GM19395 (cell line): ENCODE results near the gene SLN.

Experiments used
- ATAC-seq: cut with Tn5 transposase; IDR thresholded peaks from one replicate; pipeline ENCODE4 v1.9.1; 2021; ENCODE audit warnings: mild to moderate bottlenecking, moderate library complexity; ENCODE audit not compliant: unreplicated experiment

Gene SLN

DNA sequence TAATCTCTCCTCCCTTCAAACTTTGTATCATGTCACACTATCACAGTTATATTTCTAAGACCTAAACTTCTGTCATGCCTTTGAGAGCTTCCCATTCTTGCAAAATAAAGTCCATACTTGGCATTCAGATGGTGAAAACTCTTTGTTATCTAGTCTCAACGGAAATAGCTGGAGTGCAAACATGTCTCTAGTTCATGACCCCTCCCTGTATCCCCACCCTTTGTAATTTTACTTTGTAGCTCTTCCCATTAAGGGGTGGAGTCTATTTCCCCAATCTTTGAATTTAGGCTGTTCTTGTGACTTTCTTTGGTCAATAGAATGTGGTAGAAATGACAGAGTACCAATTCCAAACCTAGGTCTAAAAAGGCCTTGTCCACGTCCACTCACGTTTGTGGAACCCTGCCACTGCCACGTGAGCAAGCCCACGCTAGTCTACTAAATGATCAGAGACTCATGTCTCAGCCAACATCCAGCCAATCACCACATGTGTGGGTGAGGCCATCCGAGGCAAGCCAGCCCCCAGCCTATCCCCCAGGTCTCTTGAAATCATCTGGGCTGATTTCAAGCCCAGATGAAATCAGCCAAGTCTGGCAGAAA, 23.4 kb downstream of the SLN start:
- no peak for ATAC-seq

DNA sequence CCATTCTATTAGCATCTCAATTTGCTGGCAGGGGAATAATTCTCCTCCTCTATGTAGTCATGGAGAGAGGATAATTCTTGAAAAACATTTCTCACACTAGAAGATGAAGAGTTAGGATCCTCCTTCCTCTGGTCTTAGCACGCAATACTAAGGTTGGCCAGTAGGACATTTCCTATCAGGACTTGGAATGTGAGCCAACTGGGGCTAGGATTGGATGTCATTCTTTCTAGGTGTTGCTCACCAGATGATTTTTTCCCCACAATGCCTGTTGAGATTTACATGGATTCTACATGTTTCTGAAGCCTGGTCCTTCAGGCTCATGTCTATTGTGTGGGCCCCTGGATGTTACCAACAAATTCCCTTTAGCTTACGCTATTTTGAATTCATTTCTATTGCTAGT, 28.0 kb downstream of the SLN start:
- ATAC-seq = no peak

DNA sequence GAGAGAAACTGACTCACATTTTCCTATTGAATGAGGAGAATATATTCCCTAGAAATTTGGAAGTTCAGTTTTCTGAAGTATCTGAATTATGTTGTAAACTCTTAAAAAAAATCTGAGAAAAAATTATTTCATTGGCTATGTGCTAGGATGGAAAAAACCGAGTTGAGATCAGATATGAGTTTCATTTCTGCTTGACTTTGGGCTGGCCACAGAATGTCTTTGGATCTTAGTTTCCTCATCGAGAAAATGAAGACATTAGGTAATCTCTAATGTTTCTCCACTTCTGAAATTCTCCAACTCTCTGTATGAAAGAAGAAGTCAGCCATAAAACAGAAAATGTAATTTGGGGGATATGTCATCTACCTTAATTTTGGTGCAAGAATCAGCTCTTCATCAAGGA, 28.8 kb downstream of the SLN start:
- no peak for ATAC-seq

DNA sequence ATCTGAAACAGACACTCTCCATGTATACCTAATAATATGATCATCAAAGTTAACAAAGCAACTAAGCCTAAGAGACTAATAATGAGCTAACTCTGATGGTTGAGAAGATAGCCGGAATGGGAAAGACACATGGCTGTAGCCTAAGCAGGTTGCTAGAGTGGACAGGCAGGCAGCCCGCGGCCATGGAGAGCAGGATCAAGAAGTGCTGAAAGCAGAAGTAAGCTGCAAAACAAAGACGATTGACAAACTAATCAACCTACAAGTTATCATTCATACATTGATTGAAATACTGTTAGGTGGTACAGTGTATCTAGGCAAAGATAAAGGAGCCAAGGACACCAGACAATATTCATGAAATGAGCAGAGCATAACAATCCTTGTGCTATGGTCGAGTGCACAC, 29.3 kb downstream of the SLN start:
- no peak for ATAC-seq

DNA sequence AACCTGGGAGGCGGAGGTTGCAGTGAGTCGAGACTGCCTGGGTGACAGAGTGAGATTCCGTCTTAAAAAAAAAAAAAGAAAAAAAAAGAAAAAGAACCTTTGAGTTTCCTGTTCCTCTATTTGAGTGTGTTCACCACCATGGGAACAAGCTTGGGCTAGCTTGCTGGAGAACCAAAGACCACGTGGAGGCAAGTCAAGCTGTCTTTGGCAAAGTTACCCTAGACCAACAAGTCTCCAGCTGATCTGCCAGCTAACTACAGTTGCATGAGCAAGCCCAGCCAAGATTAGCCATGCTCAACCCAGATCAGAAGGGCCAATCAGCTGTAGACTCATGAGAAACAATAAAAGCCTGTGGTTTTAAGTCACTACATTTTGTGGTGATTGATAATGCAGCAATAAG, 29.7 kb downstream of the SLN start:
- no peak for ATAC-seq

DNA sequence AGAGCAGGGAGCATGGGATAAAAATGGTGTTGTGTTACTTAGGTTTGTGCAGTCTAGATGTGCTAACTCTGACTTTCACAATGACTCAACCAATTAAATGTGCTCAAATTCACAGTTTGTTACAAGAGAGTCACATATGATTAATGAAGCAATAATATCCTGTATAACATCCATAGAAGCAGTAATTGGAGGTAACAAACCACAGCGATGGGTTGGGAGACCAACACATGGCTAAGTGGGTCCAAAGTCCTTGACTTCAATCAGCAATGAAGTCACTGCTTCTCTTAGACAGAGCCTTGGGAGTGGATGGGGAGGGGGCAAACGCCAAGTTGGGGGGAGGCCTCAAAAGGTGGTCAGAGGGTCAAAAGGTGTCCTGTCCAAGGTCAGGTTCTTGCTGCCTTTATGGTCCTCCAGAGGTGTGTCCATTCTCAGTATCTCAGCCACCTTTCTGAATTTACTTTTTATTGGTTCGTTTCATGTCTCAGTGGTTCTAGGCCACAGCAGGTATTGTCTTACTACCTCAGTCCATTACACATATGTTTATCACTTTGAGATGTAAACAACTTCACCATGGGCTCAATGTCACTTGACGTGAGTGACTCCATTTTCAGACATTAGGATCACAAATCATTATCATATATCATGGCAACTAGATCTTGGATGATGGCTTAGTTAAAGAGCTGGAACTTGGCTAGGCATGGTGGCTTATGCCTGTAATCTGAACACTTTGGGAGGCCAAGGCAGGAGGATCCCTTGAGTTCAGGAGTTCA, 32.4 kb downstream of the SLN start:
- ATAC-seq = no peak

DNA sequence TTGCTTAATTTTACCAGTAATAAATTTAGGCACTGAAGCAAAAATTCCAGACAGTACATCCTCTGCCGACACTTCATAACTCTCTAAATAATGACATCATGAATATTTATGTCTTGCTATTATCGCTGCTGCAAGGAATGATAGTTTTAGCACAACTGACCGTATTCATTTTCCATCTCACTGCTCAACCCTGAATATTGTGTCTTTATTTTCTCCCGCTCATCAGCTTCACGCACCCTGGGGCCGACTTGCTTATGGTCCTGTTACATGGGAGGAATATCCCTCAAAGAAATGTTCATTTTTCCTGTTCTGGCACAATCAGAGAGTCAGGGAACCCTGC, 33.3 kb downstream of the SLN start:
- no peak for ATAC-seq

DNA sequence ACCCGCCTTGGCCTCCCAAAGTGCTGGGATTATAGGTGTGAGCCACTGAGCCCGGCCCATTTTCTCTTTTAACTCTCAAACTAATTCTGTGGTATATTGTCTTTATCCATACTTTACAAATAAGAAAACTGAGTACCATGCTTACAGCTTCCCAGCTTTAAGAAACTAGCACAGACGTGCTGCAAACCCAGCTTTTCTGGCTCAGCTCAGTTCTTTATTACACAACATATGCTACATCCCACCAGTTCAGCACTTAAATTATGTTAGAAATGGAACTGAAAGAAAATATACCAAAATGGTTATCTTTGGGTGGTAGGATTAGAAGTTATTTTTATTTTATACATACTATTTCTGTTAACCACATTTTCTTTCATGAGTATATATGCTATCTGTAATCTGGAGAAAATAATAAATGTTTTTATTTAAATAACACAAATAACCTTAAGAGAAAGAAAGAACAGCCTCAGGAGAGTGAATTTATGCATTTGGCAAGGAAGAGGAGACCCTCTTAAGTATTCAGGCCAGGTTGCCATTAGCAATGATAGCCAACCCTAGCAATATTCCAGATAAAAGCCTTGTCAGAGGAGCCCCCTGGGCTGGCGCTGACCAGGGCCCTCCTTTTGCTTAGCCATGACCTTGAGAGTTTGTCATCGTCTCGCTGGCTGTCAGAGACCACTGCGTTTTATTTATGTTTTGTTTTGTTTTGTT, 33.8 kb downstream of the SLN start:
- ATAC-seq = no peak

DNA sequence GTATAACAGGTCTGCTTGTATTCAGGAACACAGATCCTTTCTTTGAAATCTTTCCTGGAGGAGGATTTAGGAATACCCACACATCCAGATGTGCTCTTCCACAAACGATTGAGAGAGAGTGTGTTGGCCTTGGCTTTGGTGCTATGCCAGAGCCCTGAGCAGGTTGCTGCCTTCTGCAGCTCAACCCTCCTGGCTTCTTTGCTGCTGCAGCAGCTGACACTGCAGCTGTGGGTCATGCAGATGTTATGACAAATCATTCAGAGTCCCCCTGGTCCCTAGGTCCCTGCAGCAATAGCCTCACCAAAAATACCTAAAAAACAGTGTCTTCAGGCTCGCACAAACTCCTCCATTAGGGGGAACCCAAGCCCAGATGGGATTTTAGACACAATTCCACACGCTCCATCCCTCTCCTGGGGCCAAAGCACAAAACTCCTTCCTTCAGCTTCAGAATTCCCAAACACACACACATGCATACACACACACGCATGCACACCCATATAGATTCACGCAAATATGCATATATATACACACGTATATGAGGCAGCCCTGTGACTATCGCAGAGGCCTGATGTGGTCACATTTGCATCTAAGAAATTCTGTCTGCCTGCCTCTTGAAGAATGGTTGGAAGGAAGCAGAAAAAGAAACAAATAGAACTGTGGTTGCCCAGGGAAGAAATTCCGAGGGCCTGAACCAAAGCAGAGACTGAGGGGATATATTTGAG, 35.4 kb downstream of the SLN start:
- no peak for ATAC-seq

DNA sequence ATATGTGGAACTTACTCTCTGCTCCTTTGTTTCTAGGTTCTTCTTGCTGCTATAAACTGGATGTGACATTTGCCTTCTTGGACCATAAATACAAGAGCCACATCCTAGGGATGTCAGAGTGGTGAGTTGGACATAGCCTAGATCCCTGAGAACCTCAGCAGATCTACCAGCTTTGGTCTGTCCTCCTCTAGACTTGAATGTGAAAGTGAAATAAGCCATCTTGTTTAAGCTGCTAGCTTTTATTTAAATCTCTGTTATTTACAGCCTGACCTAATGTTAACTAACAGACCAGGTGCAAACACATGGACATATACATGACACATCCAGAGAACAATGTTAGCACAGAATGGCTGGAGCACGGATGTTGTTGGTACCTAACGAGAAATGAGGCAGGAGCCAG, 36.0 kb downstream of the SLN start:
- no peak for ATAC-seq

DNA sequence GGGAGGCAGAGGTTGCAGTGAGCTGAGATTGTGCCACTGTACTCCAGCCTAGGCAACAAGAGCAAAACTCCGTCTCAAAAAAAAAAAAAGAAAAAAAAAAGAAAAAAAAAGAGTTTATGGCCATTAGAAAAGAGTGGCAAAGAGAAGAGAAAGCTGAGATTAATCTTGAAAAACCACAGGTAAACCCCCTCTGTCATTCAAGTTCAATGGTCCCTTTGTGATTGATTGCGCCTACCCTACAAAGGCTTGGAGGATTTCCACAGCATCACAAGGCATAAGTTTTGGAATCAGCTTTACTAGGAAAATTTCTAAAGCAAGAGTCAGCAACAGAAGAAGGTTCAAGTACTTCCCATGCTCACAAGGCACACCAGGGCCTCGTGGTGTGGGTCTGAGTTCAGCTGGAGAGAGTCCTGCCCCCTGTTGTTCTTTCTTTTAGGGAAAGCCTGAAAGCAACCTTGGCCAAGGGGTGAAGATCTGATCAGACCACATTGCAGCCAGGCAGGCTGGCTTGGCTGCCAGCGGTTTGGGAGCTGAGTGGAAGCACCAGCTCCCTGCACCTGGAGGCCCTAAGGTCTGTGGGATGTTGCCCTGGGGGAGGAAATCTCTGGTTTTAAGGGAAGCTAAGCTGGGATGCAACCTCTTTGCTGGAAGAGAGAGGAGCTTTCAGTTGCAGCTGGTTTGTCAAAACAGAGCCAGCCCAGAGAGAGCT, 41.8 kb downstream of the SLN start:
- no peak for ATAC-seq

DNA sequence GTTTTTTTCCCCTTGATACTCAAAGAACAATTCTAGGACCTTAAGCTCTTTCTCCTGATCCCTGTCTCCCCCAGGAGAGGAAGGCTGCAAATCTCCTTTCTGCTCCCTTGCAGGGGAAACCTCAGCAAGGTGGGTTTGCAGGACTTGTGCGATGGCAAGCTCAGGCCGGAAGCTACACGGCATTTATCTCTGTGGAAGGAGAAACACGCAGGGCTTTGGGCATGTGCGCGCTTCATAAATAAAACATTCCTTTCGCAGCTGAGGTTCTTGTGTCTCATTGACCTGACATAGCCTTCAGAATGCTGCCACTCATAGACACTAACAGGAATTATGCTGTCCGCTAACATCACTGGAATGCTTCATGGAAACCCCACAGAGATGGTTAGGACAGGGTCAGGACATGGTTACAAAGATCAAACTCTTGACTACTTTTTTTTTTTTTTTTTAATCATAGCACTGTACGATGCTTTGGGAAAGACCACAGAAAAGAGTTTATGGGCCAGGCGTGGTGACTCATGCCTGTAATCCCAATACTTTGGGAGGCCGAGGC, 42.6 kb downstream of the SLN start:
- ATAC-seq = no peak

DNA sequence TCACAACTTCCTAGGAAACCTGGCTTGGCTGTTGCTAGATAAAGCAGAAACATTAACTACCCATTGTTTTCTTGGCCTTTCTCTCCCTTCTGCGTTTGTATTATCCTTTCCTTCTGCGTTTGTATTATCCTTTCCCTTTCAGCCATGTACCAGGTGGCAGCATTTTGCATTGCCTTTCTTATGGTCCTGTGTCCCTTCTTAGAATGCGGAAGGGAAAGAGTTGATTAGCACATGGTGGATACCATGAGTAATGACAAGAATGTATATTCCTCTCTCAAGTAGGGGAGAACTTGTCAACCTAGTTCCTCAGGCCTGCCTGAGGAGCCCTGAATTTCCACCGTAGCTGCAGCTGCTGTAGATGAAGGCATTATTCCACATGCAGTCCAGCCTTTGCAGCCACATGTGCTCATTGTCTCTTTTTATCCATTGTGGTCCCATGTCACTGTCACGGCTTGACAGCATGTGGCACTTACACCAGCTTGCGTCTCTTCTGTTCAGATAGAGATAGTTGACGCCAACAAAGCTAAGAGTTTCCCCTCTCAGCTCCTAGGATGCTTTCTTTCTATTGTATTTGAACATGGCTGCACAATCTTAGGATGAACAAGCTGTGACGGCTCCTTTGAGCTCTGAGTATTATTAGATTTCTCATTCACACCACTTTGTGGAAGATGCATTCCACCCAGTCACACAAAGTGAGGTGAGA, 44.8 kb downstream of the SLN start:
- no peak for ATAC-seq

DNA sequence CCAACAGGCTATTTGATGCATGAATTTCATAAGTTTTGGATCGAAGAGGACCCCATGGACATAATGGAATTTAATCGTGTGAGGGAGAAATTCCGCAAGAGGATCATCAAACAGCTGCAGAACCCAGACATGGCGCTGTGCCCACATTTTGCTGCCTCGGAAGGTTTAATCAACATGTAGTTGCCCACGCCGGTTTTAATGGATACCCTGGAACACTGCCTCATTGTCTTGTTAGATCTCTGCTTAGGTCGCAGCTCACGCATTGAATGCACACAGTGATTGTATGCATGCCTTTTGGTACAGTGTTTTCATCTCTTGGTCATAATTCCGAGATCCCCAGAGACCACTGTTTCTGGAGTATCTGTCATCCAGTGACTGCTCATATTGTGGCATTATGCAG, 46.8 kb downstream of the SLN start:
- ATAC-seq = no peak

DNA sequence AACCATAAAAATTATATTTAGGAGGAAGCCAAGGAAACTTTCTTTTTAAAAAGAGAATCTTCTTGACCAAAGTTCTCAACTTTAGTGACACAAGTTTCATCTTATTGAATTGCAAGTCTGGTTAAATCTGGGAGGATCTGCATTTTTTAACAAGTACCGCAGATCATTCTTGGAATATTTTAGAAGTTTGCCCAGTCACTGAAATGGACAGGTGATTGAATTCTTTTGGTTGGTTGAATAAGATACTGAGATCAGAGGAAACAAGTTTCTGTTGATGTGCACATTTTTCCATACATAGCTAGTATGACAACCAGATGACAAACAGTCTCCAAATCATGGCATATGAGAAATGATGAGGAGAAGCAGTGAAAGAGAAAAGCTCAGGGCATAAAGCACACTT, 50.2 kb downstream of the SLN start:
- no peak for ATAC-seq

DNA sequence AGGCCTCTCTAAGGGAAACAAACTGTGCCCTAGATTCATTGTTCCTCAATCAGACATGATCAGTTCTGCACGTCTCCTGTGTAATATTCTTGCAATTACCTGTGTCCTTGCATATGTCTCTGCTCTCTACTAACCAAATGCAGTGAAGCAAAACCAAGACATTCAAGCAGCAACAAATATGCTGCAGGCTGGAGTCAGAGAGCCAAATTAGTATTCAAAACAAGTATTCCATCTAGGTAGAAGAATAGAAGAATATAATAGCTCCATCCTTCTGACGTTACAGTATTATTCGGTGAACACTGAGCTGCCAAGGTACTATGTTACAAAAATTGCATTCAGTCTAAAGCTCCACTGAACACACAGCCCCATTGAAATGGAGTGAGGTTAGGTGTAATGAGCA, 51.8 kb downstream of the SLN start:
- ATAC-seq = no peak

DNA sequence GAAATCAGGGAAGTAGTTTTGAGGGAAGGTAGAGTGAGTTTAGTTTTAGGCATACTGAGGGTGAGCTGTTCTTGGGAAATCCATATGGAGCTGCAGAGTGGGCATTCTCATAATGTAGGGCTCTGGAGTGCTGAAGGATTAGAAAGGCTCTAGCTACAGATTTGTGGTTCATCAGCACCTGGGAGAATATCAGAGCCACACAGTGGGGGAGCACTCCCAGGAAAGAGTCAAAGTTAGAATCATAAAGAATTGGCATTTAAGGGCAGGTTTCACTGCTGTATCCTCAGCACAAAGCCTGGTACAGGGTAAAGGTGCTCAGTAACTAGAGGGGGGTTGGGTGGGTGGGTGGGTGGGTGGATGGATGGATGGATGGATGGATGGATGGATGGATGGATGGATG, 52.5 kb downstream of the SLN start:
- no peak for ATAC-seq
